GM21526 (cell line): ENCODE results near the gene NT5C3A.
"Not testable (repeated sequence)": the region's sequence is repeated elsewhere in the genome, so short reads cannot be mapped to it uniquely, and the experiment has no call there.

ENCODE experiments used
- ATAC-seq: cut with Tn5 transposase; IDR thresholded peaks from one replicate; pipeline ENCODE4 v1.9.1; 2021; ENCODE audit warnings: moderate library complexity; ENCODE audit not compliant: unreplicated experiment, low FRiP score

The NT5C3A gene

GRCh38 chr7:32991975-32992700, 70.4 kb downstream of the NT5C3A start:
- ATAC-seq = not testable (repeated sequence)

GRCh38 chr7:32991068-32991585, 71.4 kb downstream of the NT5C3A start:
- ATAC-seq = not testable (repeated sequence)

GRCh38 chr7:32988148-32988547, 74.4 kb downstream of the NT5C3A start:
- ATAC-seq = peak; percentile 66

- not testable (repeated sequence) for ATAC-seq
These were observed 82.7 kb downstream of the NT5C3A start for GRCh38 chr7:32979902-32980301.

- not testable (repeated sequence) for ATAC-seq
These were observed 83.3 kb downstream of the NT5C3A start for GRCh38 chr7:32979246-32979645.

GRCh38 chr7:32977159-32977558, 85.4 kb downstream of the NT5C3A start:
- ATAC-seq = not testable (repeated sequence)

- not testable (repeated sequence) for ATAC-seq
These were observed 90.6 kb downstream of the NT5C3A start for GRCh38 chr7:32971967-32972366.

- ATAC-seq = not testable (repeated sequence)
These were observed 95.4 kb downstream of the NT5C3A start for GRCh38 chr7:32967268-32967582.

GRCh38 chr7:32966489-32967267, 95.9 kb downstream of the NT5C3A start:
- not testable (repeated sequence) for ATAC-seq

GRCh38 chr7:32964461-32965159, 98.0 kb downstream of the NT5C3A start:
- peak; percentile 93 for ATAC-seq
